ENCODE results near the gene CRYGA.

DNA sequence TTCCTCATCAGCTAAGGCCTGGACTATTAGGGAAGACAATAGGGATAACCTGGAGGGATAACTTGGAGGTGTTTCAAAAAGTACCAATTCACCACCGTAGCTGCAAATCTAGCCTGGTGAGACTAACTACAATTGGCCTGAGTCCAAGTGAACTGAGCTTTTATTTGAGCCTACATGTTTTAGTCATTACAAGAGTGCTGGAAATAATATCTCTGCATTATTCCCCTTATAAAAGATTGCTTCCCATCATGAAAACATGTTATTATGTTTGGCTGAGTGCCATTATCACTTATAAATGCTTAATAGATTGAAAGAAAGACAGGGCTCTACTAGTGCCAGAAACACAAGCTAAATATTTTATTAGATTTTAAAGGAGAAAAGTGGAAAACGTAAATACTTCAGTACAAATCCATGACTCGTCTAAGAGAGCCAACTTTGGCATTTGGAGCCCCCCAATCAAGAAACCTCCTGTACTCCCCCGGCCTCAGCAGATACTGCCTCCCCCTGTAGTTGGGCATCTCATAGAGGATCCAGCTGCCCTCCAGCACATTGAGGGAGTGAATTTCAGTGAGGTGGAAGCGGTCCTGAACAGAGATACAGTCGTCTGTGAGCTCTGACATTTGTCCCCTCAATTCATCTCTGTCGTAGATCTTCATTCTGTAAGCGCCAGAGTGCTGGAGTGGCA lies 21.0 kb downstream of the CRYGA start:
- no peak for TF ChIP-seq POLR2A (IDR thresholded peaks at IDR 0.05)
- TF ChIP-seq, protein P1, sequence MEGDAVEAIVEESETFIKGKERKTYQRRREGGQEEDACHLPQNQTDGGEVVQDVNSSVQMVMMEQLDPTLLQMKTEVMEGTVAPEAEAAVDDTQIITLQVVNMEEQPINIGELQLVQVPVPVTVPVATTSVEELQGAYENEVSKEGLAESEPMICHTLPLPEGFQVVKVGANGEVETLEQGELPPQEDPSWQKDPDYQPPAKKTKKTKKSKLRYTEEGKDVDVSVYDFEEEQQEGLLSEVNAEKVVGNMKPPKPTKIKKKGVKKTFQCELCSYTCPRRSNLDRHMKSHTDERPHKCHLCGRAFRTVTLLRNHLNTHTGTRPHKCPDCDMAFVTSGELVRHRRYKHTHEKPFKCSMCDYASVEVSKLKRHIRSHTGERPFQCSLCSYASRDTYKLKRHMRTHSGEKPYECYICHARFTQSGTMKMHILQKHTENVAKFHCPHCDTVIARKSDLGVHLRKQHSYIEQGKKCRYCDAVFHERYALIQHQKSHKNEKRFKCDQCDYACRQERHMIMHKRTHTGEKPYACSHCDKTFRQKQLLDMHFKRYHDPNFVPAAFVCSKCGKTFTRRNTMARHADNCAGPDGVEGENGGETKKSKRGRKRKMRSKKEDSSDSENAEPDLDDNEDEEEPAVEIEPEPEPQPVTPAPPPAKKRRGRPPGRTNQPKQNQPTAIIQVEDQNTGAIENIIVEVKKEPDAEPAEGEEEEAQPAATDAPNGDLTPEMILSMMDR (IDR thresholded peaks at IDR 0.05) = no peak
